ENCODE measurements around the gene SVEP1. TPM values are rescaled to one million over a fixed set of nuclear protein-coding genes. Genes with fewer than 3 reads are reported as not detected.

Gene SVEP1
- total RNA-seq, 1 experiment from 2014 or later, result 0.05 TPM

GRCh38 chr9:110599468-110599867, 19.9 kb upstream of the SVEP1 start:
- DNase-seq (ENCODE audit: low read depth, low spot score) (no peak), ATAC-seq (no peak)
- no TSS peak for BruUV-seq (replicated peaks)
- H3K4me3 ChIP-seq (ENCODE audit: low read depth in 2 of 2, low read length in 2 of 2), result no peak overlapping the region
- intact Hi-C loops (cut with micrococcal nuclease; ENCODE audit: unreplicated experiment), result no loop called here
- H3K36me3 ChIP-seq (ENCODE audit: control insufficient read depth, insufficient read depth, low read length), result no peaks in the 10 kb centered on the region
- in situ Hi-C loops (cut with HindIII; ENCODE audit: low pct_unique_long_range_greater_than_20kb, low sequenced_read_pairs), result no loop called here
- TF ChIP-seq SIN3A (IDR thresholded peaks at IDR 0.05; ENCODE audit: borderline replicate concordance, insufficient read depth, low read depth, low read length) (no peak), CTCF (IDR thresholded peaks at IDR 0.05) (no peak), POLR2AphosphoS5 (IDR thresholded peaks at IDR 0.05; ENCODE audit: low read depth, low read length) (no peak), TCF7L2 (IDR thresholded peaks at IDR 0.05; ENCODE audit: low read depth, low read length) (no peak), REST (IDR thresholded peaks at IDR 0.05; ENCODE audit: insufficient read depth in 1 of 2, low read depth in 2 of 2, low read length in 1 of 2) (no peak)
- H3K4me1 ChIP-seq (ENCODE audit: control insufficient read depth, insufficient read depth, low read length), result no peaks in the 10 kb centered on the region
- CTCF ChIA-PET, result no interaction called here
- H3K27me3 ChIP-seq (ENCODE audit: control insufficient read depth, insufficient read depth, low read length), result no peaks in the 10 kb centered on the region
- H3K27ac ChIP-seq (ENCODE audit: low read length), result no peak overlapping the region
- POLR2A ChIA-PET, result no interaction called here
- H3K9me3 ChIP-seq (ENCODE audit: control insufficient read depth, insufficient read depth, low read depth, low read length), result no peaks in the 10 kb centered on the region

- Histone ChIP-seq H3K4me3 (ENCODE audit: low read depth in 2 of 2, low read length in 2 of 2) (no peak overlapping the region), H3K27me3 (ENCODE audit: control insufficient read depth, insufficient read depth, low read length) (no peaks in the 10 kb centered on the region), H3K4me1 (ENCODE audit: control insufficient read depth, insufficient read depth, low read length) (no peaks in the 10 kb centered on the region), H3K27ac (ENCODE audit: low read length) (no peak overlapping the region), H3K36me3 (ENCODE audit: control insufficient read depth, insufficient read depth, low read length) (no peaks in the 10 kb centered on the region), H3K9me3 (ENCODE audit: control insufficient read depth, insufficient read depth, low read depth, low read length) (no peaks in the 10 kb centered on the region)
- no peak for ATAC-seq
- no TSS peak for BruUV-seq (replicated peaks)
- in situ Hi-C loops (cut with HindIII; ENCODE audit: low pct_unique_long_range_greater_than_20kb, low sequenced_read_pairs), result no loop called here
- no peak for DNase-seq (ENCODE audit: low read depth, low spot score)
- TF ChIP-seq TCF7L2 (IDR thresholded peaks at IDR 0.05; ENCODE audit: low read depth, low read length) (no peak), CTCF (IDR thresholded peaks at IDR 0.05) (no peak), SIN3A (IDR thresholded peaks at IDR 0.05; ENCODE audit: borderline replicate concordance, insufficient read depth, low read depth, low read length) (no peak), REST (IDR thresholded peaks at IDR 0.05; ENCODE audit: insufficient read depth in 1 of 2, low read depth in 2 of 2, low read length in 1 of 2) (no peak), POLR2AphosphoS5 (IDR thresholded peaks at IDR 0.05; ENCODE audit: low read depth, low read length) (no peak)
- CTCF ChIA-PET, result no interaction called here
- POLR2A ChIA-PET, result no interaction called here
- intact Hi-C loops (cut with micrococcal nuclease; ENCODE audit: unreplicated experiment), result no loop called here
Measured at GRCh38 chr9:110592044-110592830, 12.7 kb upstream of the SVEP1 start.
